Measurements from ENCODE around the gene ATP4B.

ATP4B gene

DNA sequence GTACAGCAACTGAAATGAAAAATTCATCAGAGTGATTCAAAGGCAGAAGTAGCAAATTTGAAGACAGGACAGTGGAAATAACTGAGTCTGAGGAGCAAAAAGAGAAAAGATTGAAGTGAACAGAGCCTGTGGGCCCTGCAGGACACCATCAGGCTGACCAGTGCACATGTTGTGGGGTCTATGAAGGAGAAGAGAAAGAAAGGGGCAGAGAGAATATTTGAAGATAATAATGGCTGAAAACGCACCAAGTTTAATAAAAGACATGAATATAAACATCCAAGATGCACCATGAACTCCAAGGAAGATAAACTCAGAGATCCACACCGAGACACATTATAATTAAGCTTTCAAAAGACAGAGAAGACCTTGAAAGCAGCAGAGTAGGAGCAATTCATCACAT, 15.4 kb downstream of the ATP4B start:
- no peak for DNase-seq (ENCODE audit: low read depth in 2 of 2)

DNA sequence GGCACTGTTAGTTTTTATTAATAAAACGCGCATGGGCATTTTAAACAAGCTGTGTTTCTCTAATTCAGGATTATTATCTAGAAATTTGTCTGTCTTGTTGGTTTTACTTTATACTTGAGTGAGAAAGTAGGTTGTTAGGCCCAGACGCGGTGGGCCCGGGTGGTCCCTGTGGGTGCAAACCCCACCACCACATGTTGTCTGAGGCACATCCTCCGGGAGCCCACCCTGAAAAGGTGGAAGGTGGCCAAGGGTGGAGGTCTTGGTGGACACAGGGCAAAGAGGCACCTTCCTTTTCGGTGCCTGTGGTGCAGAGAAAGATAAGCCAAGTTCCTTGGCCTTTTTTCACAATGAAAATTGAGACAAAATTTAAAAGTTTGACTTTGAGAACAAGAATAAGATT, 16.6 kb downstream of the ATP4B start:
- no peak for DNase-seq (ENCODE audit: low read depth in 2 of 2)

DNA sequence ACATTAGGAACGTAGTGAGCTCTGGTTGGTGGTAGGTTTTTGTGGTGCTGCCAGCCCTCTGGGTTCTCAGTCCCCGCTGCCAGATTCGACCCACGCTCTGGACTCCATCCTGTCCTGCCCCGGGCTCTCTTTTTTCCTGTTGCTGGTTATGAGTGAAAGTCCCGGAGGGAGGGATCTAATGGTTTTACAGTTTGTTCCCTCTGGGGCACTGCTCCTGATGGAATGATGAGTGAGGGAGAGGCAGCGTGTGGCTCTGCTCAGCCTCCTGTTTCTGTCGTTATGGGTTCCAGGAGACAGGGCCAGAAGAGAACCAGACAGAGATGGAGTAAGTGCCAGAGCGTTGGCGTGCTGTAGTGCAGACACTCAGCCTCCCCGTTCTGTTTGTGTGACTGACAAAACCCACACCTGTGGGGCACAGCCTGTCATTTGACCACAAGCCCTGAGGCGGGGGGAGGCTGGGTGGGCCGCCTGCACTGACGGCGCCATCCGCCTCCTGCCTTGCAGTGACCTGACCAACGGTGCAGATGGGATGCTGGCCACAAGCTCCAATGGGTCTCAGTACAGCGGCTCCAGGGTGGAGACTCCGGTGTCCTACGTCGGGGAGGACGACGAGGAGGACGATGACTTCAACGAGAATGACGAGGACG, 18.3 kb downstream of the ATP4B start:
- no peak for DNase-seq (ENCODE audit: low read depth in 2 of 2)

DNA sequence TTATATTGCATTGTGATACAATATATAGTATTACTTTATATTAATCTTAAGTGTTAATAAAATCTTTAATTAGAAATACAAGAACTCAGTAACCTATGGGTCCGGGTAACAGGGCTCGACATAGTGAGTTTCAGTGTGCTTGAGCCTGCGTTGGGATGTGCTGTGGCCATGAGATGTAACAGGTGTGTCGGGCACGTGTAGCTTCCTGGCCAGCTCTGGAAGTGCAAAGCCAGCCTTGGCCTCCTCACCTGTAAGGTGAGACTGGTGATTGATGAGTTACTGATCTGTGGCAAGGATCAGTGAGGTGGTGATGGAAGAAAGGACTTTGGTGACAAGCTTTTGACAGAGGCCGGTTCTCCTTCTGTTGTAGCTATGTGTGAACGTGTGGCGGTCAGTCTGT, 19.2 kb downstream of the ATP4B start:
- no peak for DNase-seq (ENCODE audit: low read depth in 2 of 2)

DNA sequence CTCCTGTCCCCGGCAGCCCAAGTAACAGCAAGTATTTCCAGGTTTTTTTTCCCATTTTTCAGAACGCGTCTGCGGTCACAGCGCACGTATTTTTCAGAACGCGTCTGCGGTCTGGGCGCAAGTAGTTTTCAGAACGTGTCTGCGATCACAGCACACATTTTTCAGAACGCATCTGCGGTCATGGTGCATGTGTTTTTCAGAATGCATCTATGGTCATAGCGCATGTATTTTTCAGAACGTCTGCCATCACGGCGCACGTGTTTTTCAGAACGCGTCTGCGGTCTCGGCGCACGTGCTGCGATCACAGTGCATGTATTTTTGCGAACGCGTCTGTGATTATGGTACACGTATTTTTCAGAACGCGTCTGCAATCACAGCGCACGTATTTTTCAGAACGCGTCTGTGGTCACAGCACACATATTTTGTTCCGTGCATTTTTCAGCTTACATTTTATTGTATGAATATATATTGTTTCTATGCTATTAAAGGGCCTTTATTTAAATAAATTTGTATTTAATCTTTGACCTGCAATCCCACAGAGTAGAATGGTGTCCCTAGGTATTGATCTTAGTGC, 19.7 kb downstream of the ATP4B start:
- no peak for DNase-seq (ENCODE audit: low read depth in 2 of 2)

DNA sequence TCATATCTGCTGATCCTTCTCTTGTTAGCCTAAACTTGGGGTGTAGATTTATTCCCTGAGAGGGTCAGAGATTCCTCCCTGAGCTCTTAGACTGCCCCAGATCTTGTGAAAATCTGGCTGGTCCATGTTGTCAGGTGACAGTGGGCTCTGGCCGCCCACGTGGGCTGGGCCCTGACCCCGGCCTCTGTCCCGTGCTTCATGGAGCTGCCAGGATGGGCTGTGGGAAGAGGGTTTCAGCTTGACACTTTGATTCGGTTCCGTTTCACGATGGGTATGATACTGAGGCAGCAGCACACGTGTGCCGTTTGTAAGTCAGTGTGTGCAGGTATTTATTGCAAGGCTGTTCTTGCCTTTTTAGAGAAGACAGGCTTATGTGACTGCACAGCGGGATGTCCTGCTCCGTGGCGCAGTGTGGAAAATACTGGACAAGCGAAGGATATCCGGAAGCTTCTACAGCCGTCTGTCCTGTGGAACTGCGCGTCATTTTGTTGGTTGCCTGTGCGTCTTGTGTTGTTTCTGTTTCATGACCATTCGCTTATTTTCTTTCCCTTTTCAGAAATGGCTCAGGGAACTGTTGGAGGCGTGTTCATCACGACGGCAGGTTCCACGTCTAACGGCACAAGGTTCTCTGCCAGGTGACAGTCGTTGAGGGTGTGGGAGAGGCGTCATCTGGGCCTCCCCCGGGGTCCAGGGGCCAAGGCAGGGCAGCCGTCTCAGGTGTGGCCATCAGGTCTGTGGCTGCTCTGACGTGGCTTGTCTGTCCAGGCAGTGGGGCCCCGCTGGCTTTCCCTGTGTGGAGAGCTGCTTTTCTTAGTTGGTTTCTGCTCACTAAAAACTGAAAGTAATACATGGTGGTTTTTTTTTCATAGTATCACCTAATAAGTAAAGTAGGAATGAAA, 20.5 kb downstream of the ATP4B start:
- no peak for DNase-seq (ENCODE audit: low read depth in 2 of 2)

DNA sequence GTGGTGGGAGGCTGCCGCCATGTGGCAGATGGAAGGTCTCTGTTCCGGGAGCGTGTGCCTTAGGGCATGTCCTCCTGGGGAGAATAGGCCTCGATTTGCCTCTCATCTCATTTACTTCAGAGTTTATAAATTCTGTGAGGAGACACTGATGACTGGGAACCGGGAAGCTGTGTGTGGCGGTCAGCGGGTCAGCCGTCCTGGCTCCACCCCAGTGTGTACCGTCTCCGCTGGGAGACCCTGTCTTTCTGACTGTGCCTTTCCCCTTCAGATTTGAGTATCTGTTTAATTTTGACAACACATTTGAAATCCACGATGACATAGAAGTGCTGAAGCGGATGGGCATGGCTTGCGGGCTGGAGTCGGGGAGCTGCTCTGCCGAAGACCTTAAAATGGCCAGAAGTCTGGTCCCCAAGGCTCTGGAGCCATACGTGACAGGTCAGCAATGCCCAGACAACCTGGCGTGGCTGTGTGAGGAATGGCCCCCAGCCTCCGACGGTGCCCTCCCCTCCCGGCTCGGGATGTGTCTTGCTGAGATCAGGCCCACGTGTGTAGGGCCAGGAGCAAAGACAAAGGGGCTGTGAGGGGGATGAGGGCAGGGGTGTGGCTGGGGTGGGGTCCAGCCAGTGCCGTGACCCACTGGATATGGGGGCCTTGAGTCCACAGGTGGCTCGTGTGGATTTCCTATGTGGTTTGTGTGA, 21.6 kb downstream of the ATP4B start:
- no peak for DNase-seq (ENCODE audit: low read depth in 2 of 2)

DNA sequence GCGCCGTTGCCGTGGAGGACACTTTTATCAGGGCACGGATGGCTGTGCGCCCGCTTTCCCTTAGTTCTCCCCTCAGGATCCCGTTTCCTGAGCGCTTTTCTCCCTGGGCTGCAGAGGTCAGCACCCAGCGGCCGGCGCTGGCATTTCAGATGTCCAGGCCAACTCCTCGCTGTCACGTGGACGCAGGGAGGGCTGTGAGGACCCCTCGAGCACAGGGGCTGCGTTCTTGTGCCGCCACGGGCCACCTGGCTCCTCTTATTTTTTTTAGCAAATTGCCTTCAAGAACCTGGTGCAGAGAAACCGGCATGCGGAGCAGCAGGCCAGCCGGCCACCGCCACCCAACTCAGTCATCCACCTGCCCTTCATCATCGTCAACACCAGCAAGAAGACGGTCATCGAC, 22.3 kb downstream of the ATP4B start:
- no peak for DNase-seq (ENCODE audit: low read depth in 2 of 2)

DNA sequence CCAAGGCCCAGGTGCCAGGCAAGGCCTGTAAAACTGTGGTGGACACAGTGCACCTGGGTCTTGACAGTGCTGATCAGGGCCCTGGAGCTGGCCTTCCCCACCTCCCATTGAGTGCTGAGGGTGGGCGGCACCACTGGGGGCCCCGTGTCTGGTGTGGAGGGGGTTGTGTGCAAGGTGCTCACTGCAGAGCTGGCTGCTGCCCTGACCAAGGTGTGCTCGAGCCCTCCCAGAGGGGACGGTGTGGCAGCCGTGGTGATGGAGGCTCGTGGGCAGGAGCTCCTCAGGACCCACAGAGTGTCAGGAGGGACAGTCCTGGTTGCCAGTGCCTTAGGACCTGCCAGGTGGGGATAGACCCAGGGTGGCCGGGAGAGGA, 23.0 kb downstream of the ATP4B start:
- DNase-seq (ENCODE audit: low read depth in 2 of 2), result no peak

DNA sequence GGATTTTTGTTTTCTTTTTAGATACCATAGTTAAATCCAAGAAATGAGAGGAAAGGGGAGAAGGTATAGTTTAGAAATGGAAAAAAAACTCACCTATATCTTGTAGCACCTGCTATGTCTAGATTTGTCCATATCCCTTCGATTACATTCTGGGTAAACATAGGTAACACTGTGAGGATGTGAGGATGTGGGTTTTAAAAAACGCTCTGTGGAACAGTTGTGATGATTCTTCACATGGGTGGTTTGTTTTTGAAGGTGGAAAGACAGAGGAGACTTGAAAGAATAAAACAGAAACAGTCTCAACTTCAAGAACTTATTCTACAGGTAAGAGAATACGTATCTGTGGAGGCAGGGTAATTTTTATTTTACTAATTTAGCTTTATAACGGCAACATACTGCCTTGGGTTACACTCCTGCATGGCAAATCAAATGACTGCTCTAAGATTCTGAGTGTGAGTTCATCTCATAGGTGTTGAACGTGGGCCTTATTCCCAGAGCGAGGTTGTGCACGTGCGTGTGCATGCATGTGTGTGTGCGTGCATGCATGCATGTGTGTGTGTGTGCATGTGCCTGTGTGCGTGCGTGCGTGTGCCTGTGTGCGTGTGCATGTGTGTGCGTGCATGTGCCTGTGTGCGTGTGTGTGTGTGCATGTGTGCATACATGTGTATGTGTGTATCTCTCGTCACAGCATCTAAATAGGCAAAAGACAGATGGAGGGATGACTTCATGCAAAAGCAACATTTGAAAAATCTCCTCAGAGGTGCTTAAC, 23.5 kb downstream of the ATP4B start:
- no peak for DNase-seq (ENCODE audit: low read depth in 2 of 2)

DNA sequence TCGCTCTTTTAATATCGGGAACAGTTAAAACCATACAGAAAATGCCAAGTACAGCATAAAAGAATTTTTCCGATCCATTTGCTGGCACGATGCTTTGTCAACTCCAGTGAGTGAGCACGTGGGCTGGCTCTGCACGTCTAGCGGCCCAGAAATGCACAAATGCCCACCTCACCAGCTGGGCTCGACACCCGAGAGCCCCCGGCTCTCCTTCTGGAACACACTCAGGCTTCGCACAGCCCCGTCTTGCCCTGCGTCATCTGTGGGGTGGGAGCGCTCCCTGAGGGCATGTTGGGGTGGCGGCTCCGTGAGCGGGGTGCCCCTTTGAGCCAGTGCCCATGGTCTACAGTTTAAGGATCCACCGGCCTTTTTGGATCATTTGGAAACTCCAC, 24.5 kb downstream of the ATP4B start:
- no peak for DNase-seq (ENCODE audit: low read depth in 2 of 2)

DNA sequence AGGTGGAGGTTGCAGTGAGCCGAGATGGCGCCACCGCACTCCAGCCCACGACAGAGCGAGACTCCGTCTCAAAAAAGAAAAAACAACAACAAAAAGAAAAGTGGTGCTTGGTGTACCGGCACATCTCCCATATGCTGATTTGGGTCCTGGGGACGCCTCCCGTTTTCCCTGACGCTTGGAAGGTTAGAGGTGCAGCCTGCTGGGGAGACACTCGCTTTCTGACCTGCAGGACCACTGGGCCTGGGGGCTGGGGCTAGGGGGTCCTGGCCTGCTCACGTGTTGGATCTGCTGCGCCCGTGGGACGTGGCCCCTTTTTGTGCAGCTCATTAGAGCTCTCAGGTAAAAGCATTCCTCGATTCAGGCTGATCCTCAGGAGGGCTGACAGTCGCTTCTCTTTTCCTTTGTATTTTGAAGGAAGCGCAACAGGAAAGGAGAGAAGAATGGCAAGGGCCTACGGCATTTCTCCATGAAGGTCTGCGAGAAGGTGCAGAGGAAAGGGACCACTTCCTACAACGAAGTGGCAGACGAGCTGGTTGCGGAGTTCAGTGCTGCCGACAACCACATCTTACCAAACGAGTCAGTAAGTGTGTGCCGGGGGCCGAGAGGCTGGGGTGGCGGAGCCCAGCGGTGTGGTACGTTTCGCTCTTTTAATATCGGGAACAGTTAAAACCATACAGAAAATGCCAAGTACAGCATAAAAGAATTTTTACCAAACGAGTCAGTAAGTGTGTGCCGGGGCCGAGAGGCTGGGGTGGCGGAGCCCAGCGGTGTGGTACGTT, 25.1 kb downstream of the ATP4B start:
- DNase-seq (ENCODE audit: low read depth in 2 of 2), result no peak

DNA sequence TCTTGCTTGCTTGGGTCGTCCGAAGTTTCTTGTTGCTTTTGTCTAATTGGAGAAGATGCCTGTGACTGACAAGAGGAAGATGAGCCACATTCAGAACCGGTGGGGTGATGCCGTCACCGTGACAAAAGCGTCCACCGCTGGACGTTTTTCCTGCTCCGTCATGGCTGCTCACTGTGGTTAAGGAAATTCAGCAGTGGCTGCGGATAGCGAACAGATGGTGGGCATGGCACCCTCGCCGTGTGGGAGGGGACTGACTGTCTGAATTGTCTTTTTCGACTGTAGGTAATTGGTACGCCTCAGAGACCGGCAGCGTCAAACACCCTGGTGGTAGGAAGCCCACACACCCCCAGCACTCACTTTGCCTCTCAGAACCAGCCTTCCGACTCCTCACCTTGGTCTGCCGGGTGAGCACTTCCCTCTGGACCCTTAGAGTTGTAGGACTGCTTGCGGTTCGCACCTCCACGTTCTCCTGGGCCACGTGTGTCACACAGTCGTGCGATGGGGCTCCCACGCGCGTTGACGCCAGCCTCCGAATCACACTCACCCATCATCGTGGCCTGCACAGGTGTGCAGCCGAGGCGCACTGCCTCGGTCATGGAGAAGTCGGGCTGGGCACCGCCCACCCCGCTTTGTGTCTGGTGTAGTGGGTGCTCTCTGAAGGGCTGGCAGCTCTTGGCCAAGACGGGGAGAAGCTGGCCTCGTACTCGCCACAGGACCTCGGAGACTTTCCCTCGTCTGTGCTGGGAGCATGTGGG, 26.5 kb downstream of the ATP4B start:
- DNase-seq (ENCODE audit: low read depth in 2 of 2), result no peak

DNA sequence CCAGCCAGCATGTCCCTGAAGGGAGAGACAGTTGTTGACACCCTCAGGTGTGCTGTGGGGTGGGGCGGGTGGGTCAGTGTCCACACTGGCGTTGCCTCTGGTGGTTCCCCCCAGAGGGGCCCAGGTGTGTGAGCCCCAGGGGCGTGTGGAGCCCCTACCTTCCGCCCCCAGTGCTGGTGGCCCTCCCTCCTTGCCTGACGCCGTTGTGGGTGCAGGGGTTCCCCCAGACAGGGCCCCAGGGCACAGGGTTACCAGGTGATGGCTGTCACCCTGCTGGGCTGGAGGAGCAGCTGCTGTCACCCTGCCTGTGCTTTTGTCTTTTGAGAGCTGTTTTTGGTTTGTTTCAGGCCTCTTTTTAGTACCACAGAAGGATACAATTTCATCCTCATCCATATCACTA, 27.2 kb downstream of the ATP4B start:
- DNase-seq (ENCODE audit: low read depth in 2 of 2), result no peak

DNA sequence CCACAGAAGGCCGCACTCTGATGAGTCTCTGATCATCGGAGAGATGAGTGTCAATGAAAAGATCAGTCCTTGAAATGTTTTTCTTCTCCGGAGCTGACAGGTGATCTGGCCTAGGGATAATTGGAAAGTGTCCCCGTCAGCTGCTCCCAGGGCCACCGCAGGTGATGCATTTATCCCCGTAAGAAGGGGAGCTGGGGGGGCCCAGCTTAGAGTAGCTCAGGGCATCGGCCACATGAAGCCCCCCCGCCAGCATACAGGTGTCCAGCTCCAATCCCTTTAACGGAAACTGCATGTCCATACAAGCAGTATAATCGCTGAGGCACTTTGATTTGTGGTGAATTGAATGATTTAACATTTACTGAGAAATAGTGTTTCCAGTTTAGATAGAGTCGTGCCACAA, 27.7 kb downstream of the ATP4B start:
- no peak for DNase-seq (ENCODE audit: low read depth in 2 of 2)

DNA sequence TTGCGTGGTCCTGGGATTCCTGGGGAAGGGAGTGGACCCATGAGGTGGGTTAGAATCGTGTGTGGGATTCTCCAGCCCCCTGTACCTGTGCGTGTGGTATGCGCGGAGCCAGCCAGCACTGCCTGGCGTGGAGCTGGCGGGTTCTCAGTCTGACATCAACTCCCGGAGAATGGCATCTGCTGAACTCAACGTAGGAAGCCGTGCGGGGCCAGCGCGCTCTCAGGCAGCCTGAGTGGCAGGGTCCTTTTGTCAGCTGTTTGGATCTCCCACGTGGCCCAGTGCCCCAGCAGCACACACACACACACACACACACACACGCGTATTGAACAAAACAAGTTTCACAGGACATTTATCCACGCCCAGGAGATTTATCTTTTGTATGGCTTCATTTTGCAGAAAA, 28.1 kb downstream of the ATP4B start:
- DNase-seq (ENCODE audit: low read depth in 2 of 2), result no peak

DNA sequence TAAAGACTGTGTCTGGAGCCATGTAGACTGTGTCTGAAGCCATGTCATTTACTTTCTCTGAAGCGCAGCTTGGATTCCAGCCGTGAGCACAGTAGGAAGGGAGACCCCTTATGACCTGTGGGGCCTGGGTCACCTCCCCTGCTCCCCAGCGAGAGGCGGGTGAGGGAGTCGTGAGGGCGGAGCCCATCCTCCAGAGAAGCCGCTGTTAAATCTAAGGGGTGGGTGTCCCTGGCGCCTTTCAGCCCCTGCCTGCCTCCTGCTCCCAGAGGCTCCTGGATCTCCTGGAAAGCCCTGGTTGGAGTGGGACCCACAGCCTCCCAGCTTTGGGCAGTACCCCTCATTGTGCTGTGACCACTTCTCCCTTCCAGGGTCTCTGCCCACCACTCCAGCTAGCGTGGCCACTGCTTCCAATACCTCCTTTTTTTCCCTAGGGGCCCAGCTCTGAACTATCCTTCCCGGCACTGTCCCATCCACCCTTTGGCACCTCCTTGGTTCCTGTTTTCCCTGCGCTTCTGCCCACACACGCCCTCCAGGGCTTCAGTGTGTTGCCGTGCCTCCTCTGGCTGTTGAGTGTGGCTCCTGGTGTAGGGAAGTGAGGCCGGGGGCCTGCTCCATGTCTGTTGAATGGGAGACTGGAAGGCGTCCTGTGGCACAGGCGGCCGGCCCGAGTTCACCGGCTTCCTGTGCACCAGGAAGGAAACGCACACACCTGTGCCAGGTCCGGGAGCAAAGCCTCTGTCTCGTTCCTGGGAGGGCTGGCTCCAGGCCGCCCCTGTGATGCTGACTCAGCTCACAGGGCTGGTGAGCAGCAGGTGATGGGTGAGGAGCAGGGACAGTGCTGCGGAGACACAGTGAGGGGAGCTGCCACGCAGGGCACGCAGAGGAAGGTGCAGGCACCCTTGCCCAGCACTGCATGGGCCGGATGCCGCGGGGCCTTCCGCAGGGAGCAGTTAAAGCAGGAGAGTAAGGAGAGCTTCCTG, 29.4 kb downstream of the ATP4B start:
- no peak for DNase-seq (ENCODE audit: low read depth in 2 of 2)

DNA sequence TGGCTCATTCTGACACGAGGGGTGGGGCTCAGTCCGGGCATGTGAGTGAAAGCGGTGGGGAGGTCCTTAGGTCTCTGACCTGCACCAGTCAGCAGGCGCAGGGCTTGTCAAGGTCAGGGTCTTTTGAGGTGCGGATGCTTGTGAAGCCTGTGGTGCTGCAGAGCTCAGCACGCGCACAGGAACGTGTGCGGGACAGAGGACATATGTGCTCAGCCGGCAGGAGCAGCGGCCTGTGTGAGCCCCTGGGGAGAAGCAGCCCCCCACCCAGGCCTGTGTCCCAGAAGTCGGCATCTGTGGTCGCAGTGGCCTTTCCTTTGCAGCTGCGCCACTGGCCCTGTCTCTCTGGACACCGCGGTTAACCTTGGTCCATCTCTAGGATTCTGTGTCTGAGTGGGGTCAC, 30.9 kb downstream of the ATP4B start:
- DNase-seq (ENCODE audit: low read depth in 2 of 2), result no peak
